ENCODE results near the gene NKX6-2. TPM values are rescaled to one million over a fixed set of nuclear protein-coding genes. Genes with fewer than 3 reads are reported as not detected.

NKX6-2 gene
- total and polyA plus RNA-seq, 2 of the 8 experiments (the other 6 are each of a cell fraction or from before 2014, with no cell fraction given), result 0.06 TPM; not detected in 1

GRCh38 chr10:132743925-132744490, 41.9 kb downstream of the NKX6-2 start:
- Histone ChIP-seq H2BK5ac (ENCODE audit: low read depth, low read length) (peak overlapping the region; percentile 20; the same call in 1 of the 2 replicates), H4K8ac (ENCODE audit: extremely low read depth, insufficient read depth, low read length) (0 out of 2 replicates have a peak overlapping the region, but pooled peaks have one; percentile 40), H3K36me3 (ENCODE audit: control insufficient read depth in 2 of 4, insufficient read depth in 4 of 4, low read length in 3 of 4) (no peaks in the 10 kb centered on the region), H2BK12ac (ENCODE audit: low read depth, low read length) (0 out of 2 replicates have a peak overlapping the region, but pooled peaks have one; percentile 17), H2BK15ac (ENCODE audit: low read length) (no peak overlapping the region), H3K79me2 (ENCODE audit: control insufficient read depth in 1 of 2, insufficient read depth in 2 of 2, low read length in 2 of 2) (no peaks in the 10 kb centered on the region), H3K79me1 (ENCODE audit: low read depth, low read length) (no peaks in the 10 kb centered on the region; the same call in 1 of the 2 replicates), H4K5ac (ENCODE audit: insufficient read length, low read depth, low read length) (no peak overlapping the region), H3K27me3 (replicated peaks in 1 of 4; ENCODE audit: control insufficient read depth in 3 of 4, extremely low read depth in 1 of 4, insufficient read depth in 3 of 4, low read length in 3 of 4) (no peaks in the 10 kb centered on the region), H3K9ac (replicated peaks in 1 of 4; ENCODE audit: extremely low read depth in 1 of 4, low read depth in 3 of 4, low read length in 3 of 4) (no peak overlapping the region), H3K18ac (ENCODE audit: extremely low read depth, low read length) (no peak overlapping the region; the same call in 1 of the 2 replicates), H3K14ac (ENCODE audit: insufficient read length) (no peak overlapping the region), H3K27ac (ENCODE audit: low read depth, low read length) (no peak overlapping the region), H3K4me1 (replicated peaks in 1 of 4; ENCODE audit: control insufficient read depth in 3 of 4, insufficient read depth in 4 of 4, low read length in 3 of 4) (peaks cover 0 to 38% (median 11%) of the 10 kb centered on the region in 4 experiments; a peak in 6 of 7 replicates), H3K9me3 (ENCODE audit: insufficient read depth in 2 of 2, low read depth in 1 of 2, low read length in 1 of 2) (no peaks in the 10 kb centered on the region), H2BK120ac (replicated peaks; ENCODE audit: low read depth, low read length) (no peak overlapping the region), H4K91ac (replicated peaks; ENCODE audit: insufficient read length, low read length) (no peak overlapping the region), H3K4ac (replicated peaks; ENCODE audit: insufficient read length, low read depth, low read length) (no peak overlapping the region), H3K23me2 (ENCODE audit: low read depth, low read length) (no peaks in the 10 kb centered on the region), H3K23ac (ENCODE audit: insufficient read length) (no peak overlapping the region), H2AFZ (ENCODE audit: low read length) (no peak overlapping the region), H2BK20ac (ENCODE audit: low read length) (no peak overlapping the region), H2AK5ac (ENCODE audit: low read depth, low read length) (0 out of 2 replicates have a peak overlapping the region, but pooled peaks have one; percentile 3), H3K56ac (replicated peaks; ENCODE audit: insufficient read length, low read depth, low read length) (no peak overlapping the region), H3K4me2 (ENCODE audit: insufficient read depth in 1 of 2, low read depth in 2 of 2, low read length in 2 of 2) (no peak overlapping the region), H4K20me1 (replicated peaks in 1 of 2; ENCODE audit: control insufficient read depth in 1 of 2, insufficient read depth in 2 of 2, low read length in 2 of 2) (peaks cover 0 to 1% of the 10 kb centered on the region in 2 experiments), H3K4me3 (ENCODE audit: extremely low read depth in 1 of 4, insufficient read depth in 2 of 4, low read depth in 3 of 4, low read length in 4 of 4) (no peak overlapping the region)
- POLR2A ChIA-PET (ENCODE audit: partially characterized antibody), result no interaction called here
- FAIRE-seq (no peak), DNase-seq (ENCODE audit: low read depth in 1 of 2, low spot score in 2 of 2) (no peak)
- CTCF ChIA-PET (ENCODE audit: partially characterized antibody), result interaction anchor here (1.1 kb wide), 1 partner anchor 83 kb away, joined by 3 read pairs; no protein-coding TSS in a partner anchor
- 94% methylated on average over 16 of the region's 18 CpGs; no CpG with 5 or more reads in 1 of the 2 experiments for WGBS, 2 experiments (ENCODE audit: extremely low coverage in 1 of 2, insufficient coverage in 1 of 2, insufficient read length in 1 of 2, insufficient replicate concordance in 2 of 2, low coverage in 1 of 2, low lambda C conversion rate in 2 of 2, missing lambda C conversion rate in 1 of 2)
- no peak for TF ChIP-seq EZH2 (IDR thresholded peaks at IDR 0.05; ENCODE audit: low read depth, low read length, severe bottlenecking)

All from H1 (cell line).